ENCODE results near the gene TMEM267. TPM values are rescaled to one million over a fixed set of nuclear protein-coding genes. Genes with fewer than 3 reads are reported as not detected.
"Not testable (repeated sequence)": the region's sequence is repeated elsewhere in the genome, so short reads cannot be mapped to it uniquely, and the experiment has no call there.

The TMEM267 gene, protein sequence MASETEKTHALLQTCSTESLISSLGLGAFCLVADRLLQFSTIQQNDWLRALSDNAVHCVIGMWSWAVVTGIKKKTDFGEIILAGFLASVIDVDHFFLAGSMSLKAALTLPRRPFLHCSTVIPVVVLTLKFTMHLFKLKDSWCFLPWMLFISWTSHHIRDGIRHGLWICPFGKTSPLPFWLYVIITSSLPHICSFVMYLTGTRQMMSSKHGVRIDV
- 8.7 TPM for total RNA-seq
- long read RNA-seq, transcript TMEM267-201 (3 exons, 2,338 nt) = major isoform, 19 of 26 reads
- long read RNA-seq, partial matches to known transcripts = 0 of 26 reads
- long read RNA-seq, other reads (novel, unspliced or antisense) = 6 of 26 reads

- intact Hi-C loops (cut with DNase I) = loop anchor here (1.0 to 5.0 kb wide), 5 partner anchors 32 to 376 kb away; partner anchors contain the start of genes C5orf34, HMGCS1 and PAIP1
These were observed at the start of gene TMEM267 for GRCh38 chr5:43483298-43484105. Gene TMEM267, minus strand, starts transcription at chr5:43483865. Its CDS starts 29,896 bp downstream, at chr5:43453969.

DNA sequence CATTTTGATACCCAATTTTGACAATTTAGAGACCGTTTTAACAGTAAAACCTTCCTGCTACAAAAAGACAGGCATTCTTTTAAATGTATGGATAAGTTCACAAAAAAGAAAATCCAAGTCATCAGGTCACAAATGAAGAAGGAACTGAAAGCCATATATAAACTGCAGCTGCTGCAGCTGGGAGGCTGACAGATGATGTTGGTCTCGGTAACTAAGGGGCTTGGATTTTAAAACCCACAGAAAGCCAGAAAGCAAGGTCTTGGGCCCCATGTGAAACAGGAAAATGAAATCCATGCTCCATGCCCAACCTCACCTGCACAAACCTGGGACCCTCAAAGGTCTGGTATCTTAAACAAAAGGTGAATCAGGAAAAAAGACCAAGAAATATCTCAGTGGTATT, 47.0 kb upstream of the TMEM267 start:
- DNase-seq (ENCODE audit: low spot score) = no peak
- intact Hi-C loops (cut with DNase I) = no loop called here

More at GRCh38 chr5:43483298-43484105, at the start of gene TMEM267:
- peak; percentile 97 for DNase-seq (ENCODE audit: low spot score)

- intact Hi-C loops (cut with DNase I) = no loop called here
- no peak for DNase-seq (ENCODE audit: low spot score)
These were observed 40.0 kb upstream of the TMEM267 start for GRCh38 chr5:43523662-43524072.

GRCh38 chr5:43520615-43521014, 37.0 kb upstream of the TMEM267 start:
- intact Hi-C loops (cut with DNase I) = no loop called here
- no peak for DNase-seq (ENCODE audit: low spot score)

- intact Hi-C loops (cut with DNase I) = loop anchor here (1.0 to 5.0 kb wide), 2 partner anchors 31 to 42 kb away; partner anchors contain the start of gene PAIP1
These were observed 32.0 kb upstream of the TMEM267 start for GRCh38 chr5:43515678-43516048.

GRCh38 chr5:43514816-43515677, 31.4 kb upstream of the TMEM267 start, which contains the start of gene C5orf34:
Gene C5orf34, minus strand, starts transcription at chr5:43515148. Its CDS starts 5,809 bp downstream, at chr5:43509339.
- peak; percentile 98 for DNase-seq (ENCODE audit: low spot score)
- intact Hi-C loops (cut with DNase I) = loop anchor here (1.0 to 5.0 kb wide), 2 partner anchors 31 to 42 kb away; partner anchors contain the start of gene PAIP1

More at GRCh38 chr5:43515678-43516048, 32.0 kb upstream of the TMEM267 start:
- no peak for DNase-seq (ENCODE audit: low spot score)

DNA sequence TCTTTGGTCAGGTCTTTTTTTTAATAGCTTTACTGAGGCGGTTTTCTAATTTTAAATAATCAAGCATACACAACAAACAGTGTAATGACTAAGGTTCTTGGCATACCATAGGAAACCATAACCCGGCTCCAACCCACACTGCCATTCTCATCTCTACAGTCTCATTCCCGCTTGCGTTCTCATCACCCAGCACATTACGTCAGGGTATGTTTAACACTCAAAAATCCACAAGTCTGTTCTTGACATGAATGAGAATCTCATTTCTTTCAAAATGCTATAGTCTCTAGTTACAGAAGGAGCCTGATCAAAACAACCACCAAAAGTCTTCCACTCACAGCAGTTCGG, 30.8 kb upstream of the TMEM267 start:
- intact Hi-C loops (cut with DNase I) = no loop called here
- DNase-seq (ENCODE audit: low spot score) = no peak

DNA sequence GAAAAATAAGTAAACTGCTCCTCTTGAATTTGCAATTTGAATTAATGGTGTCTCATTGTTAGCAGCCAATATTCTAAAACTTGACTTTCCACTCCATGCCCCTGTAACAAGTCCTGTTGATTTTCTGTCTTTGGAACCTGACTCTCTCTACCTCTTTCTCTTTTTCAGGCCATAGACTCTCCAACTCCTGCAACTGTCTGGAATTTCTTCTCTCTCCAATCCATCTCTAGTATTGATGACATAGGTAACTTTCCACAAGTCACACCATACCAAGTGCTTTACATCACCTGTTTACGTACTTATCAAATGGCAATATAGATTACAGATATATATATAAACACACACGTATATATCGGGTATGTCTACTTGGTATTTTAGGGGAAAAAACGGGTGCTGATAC, 30.4 kb upstream of the TMEM267 start:
- no peak for DNase-seq (ENCODE audit: low spot score)
- intact Hi-C loops (cut with DNase I) = no loop called here

DNA sequence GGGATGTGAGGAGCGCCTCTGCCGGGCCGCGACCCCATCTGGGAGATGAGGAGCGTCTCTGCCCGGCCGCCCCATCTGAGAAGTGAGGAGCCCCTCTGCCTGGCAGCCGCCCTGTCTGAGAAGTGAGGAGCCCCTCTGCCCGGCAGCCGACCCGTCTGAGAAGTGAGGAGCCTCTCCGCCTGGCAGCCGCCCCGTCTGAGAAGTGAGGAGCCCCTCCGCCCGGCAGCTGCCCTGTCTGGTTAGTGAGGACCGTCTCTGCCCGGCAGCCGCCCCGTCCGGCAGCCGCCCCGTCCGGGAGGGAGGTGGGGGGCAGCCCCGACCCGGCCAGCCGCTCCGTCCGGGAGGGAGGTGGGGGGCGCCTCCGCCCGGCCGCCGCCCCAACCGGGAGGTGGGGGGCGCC, 27.4 kb upstream of the TMEM267 start:
- intact Hi-C loops (cut with DNase I); DNase-seq (ENCODE audit: low spot score): not testable (repeated sequence)

- no peak for DNase-seq (ENCODE audit: low spot score)
- intact Hi-C loops (cut with DNase I) = no loop called here
These were observed 14.9 kb upstream of the TMEM267 start for GRCh38 chr5:43498581-43498980.

GRCh38 chr5:43497311-43498104, 13.8 kb upstream of the TMEM267 start:
- intact Hi-C loops (cut with DNase I) = no loop called here
- no peak for DNase-seq (ENCODE audit: low spot score)

DNA sequence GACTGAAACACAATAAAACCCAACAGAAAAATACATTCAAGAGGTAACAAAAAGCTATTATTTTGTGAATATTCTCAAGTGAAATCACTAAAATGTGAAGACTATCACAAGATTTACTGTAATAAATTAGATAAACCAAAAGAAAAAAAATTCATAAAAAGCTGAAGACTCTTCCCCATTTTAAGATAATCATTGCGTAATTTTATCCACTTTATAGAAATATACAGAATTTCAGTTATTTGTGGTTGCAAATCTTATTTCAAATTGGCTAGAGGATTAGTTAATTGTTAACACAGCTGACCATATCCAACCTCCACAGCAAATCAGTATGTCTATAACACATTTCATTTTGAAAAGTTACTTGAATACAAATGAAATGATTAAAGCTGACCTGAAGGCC, 7.7 kb upstream of the TMEM267 start:
- intact Hi-C loops (cut with DNase I) = no loop called here
- DNase-seq (ENCODE audit: low spot score) = no peak

GRCh38 chr5:43486353-43486752, 2.7 kb upstream of the TMEM267 start:
- DNase-seq (ENCODE audit: low spot score) = no peak
- intact Hi-C loops (cut with DNase I) = no loop called here

- no peak for DNase-seq (ENCODE audit: low spot score)
- intact Hi-C loops (cut with DNase I) = loop anchor here (2.0 kb wide), 1 partner anchor 119 kb away; no protein-coding TSS in a partner anchor
These were observed 1.7 kb upstream of the TMEM267 start for GRCh38 chr5:43485406-43485805.

GRCh38 chr5:43484106-43484849, 613 bp upstream of the TMEM267 start:
- intact Hi-C loops (cut with DNase I) = loop anchor here (1.0 to 5.0 kb wide), 4 partner anchors 31 to 377 kb away; partner anchors contain the start of genes C5orf34 and HMGCS1
- peak; percentile 86 for DNase-seq (ENCODE audit: low spot score)

DNA sequence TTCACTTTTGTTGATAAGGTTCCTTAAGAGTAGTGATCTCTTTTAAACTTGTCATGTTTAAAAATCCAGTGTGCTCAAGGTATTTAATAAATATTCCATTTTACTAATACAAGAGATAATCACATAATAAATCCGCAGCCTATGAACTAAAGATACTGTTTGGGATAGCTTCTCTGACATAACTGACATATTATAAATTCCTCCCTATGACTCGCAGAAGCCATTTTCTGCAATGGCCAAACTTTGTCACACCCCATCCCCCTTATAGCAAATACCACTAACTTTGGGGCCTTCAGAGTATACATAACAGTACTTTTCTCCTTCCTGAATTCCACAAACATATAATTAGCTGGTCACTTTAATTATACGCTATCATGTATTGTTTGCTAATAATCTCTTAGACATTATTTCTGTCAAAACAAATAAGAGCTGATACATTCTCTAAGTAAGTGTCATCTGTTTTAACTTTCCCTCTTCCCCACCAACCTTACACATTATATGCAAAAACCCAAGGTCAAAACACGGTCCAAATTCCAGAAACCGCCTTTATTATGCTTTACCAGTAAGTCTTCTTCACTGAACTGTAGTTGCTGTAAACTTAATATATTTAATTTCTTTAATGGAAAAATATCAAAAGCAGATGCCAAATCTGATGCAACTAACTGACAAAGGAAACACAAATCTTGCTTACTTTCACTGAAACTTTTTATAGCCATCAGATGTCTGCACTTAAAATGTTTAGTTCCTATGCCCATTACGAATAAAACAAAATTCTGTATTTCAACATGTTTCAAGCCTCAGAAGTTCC, 971 bp downstream of the TMEM267 start:
- intact Hi-C loops (cut with DNase I) = loop anchor here (2.0 to 5.0 kb wide), 3 partner anchors 74 to 375 kb away; partner anchors contain the start of genes HMGCS1 and PAIP1

More for the DNA sequence above, 971 bp downstream of the TMEM267 start:
- no peak for DNase-seq (ENCODE audit: low spot score)

Data from cardiac septum (tissue), 1 donor.